ENCODE results near the gene CD2.

GRCh38 chr1:116737855-116738321 is 16.3 kb upstream of the CD2 start:
- TF ChIP-seq, protein P1, sequence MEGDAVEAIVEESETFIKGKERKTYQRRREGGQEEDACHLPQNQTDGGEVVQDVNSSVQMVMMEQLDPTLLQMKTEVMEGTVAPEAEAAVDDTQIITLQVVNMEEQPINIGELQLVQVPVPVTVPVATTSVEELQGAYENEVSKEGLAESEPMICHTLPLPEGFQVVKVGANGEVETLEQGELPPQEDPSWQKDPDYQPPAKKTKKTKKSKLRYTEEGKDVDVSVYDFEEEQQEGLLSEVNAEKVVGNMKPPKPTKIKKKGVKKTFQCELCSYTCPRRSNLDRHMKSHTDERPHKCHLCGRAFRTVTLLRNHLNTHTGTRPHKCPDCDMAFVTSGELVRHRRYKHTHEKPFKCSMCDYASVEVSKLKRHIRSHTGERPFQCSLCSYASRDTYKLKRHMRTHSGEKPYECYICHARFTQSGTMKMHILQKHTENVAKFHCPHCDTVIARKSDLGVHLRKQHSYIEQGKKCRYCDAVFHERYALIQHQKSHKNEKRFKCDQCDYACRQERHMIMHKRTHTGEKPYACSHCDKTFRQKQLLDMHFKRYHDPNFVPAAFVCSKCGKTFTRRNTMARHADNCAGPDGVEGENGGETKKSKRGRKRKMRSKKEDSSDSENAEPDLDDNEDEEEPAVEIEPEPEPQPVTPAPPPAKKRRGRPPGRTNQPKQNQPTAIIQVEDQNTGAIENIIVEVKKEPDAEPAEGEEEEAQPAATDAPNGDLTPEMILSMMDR (IDR thresholded peaks at IDR 0.05): no peak
- TF ChIP-seq POLR2A (IDR thresholded peaks at IDR 0.05) (no peak), POLR2AphosphoS5 (IDR thresholded peaks at IDR 0.05) (no peak)
